Neural crest cell (in vitro differentiated cells): ENCODE measurements around the gene MYO16. TPM values are rescaled to one million over a fixed set of nuclear protein-coding genes. Genes with fewer than 3 reads are reported as not detected.

Experiments used
- DNase-seq: peaks from one replicate; pipeline ENCODE4 v3.0.0; 2021; ENCODE audit warnings: low read depth, mixed read lengths, low spot score
- H3K27ac Mint-ChIP-seq: one replicate; pipeline ENCODE4 v1.8.0; 2021; ENCODE audit warnings: mild to moderate bottlenecking, mixed read lengths; ENCODE audit not compliant: unreplicated experiment
- H3K27me3 Mint-ChIP-seq: 2 replicates; pipeline ENCODE4 v1.8.0; 2021; ENCODE audit warnings: low read depth, mild to moderate bottlenecking, mixed read lengths
- H3K36me3 Mint-ChIP-seq: 2 replicates; pipeline ENCODE4 v1.8.0; 2021; ENCODE audit warnings: low read depth, mild to moderate bottlenecking, mixed read lengths
- H3K4me1 Mint-ChIP-seq: 2 replicates; pipeline ENCODE4 v1.8.0; 2021; ENCODE audit warnings: mixed read lengths
- H3K4me3 Mint-ChIP-seq: one replicate; pipeline ENCODE4 v1.8.0; 2021; ENCODE audit warnings: mild to moderate bottlenecking, mixed read lengths
- H3K9me3 Mint-ChIP-seq: 2 replicates; pipeline ENCODE4 v1.8.0; 2021; ENCODE audit warnings: mixed read lengths
- CTCF ChIP-seq: fragments of 200-600 bp; sonication (generic); conservative IDR thresholded peaks from 2 replicates; pipeline ENCODE4 v1.5.0; 2021; ENCODE audit warnings: antibody characterized with exemption, mild to moderate bottlenecking
- total RNA-seq: library from RNA; stranded (reverse); gene quantifications from 2 replicates; pipeline ENCODE4 v1.2.1, GENCODE V29; 2021

Gene MYO16
- total RNA-seq, 1 donor from 2014 or later, result 3.3 TPM

DNA sequence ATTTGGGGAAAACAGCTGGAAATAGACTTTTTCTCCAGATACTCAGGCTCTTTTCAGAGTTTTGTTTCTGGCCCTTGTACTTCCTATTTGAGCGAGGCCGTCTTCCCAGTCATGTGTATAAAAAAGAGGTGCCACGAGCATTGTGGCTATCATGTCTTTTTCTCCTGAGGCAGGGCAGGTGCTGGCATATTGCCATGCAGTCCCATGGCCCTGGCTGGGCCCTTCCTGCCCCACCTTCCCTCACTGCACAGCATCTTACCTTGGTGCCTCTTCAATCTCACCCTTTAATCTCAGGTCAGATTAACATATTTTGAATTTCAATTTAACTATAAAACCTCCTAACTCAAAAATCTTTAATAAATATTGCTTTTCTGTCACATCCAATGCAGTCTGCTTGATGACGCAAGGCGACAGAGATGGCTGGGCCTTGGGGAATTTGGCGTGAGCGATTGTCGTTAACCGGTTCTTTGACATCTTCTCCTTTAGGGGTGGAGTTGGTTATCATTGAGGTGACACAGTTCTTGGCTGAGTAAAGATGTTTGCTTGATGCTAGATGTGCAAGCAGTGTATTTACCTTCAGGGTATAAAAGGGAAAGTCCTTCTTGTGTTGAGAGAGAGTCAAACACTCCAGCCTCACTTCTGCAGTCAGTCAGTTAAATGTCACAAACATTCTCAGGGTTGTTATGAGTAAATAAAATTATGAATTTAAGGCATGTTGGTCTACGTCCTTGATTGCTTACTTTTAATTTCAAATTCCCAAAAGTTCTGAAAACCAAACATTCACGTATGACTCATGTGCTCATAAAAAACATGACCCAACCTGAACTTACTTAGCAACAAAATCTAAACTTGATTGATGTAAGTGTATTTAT lies 289.9 kb downstream of the MYO16 start:
- H3K9me3 Mint-ChIP-seq, result no peaks in the 10 kb centered on the region
- H3K27ac Mint-ChIP-seq, result no peak overlapping the region
- no peaks in the 10 kb centered on the region for H3K27me3 Mint-ChIP-seq
- TF ChIP-seq CTCF, result no peak
- DNase-seq, result no peak
- no peaks in the 10 kb centered on the region for H3K36me3 Mint-ChIP-seq
- no peak overlapping the region for H3K4me3 Mint-ChIP-seq
- peaks cover 16% of the 10 kb centered on the region for H3K4me1 Mint-ChIP-seq

- Mint-ChIP-seq H3K36me3 (no peaks in the 10 kb centered on the region), H3K9me3 (no peaks in the 10 kb centered on the region), H3K4me3 (no peak overlapping the region), H3K27me3 (no peaks in the 10 kb centered on the region), H3K27ac (no peak overlapping the region), H3K4me1 (peaks cover 16% of the 10 kb centered on the region)
- TF ChIP-seq CTCF, result no peak
- DNase-seq, result no peak
These were observed 290.7 kb downstream of the MYO16 start for GRCh38 chr13:108920137-108920536.

DNA sequence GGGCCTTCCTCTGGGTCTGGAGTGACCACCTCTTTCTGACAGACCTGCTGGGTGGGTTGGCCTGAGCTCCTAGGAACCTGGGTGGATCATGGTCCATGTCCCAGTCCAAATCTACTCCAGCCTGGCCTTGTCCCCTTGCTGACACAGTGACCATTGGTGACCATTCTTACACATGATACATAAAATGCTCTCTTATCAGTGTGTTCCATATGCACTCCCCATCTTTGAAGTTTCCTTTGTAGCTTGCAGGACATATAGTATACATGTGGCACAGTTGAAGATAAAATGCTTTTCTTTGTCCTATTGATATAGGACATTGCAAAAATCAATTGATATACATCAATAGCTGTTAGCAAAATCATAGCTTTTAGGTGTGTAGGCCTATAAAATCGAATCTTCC lies 291.8 kb downstream of the MYO16 start:
- Mint-ChIP-seq H3K27ac (no peak overlapping the region), H3K36me3 (no peaks in the 10 kb centered on the region), H3K4me3 (no peak overlapping the region), H3K9me3 (no peaks in the 10 kb centered on the region), H3K4me1 (peaks cover 16% of the 10 kb centered on the region), H3K27me3 (no peaks in the 10 kb centered on the region)
- no peak for DNase-seq
- no peak for TF ChIP-seq CTCF

DNA sequence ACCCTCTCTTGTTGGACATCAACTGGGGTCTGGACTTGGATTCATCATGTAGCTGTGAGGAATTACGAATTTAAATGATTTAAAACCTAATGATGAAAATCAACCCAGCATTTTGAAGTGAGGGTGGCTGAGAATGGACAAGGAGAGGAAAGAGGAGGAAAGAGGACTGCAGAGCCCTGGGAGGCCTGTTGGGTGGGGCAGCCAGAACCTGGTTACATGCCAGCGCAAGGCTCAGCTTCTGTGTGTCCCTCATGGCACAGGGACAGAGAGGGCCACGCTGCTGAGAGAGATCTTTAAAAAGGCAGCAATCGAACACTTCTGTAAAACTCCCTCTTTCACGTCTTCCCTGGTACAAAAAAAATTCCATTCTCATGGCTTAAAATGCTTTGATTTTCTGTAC lies 292.7 kb downstream of the MYO16 start:
- H3K4me3 Mint-ChIP-seq, result no peak overlapping the region
- TF ChIP-seq CTCF, result no peak
- DNase-seq, result no peak
- no peaks in the 10 kb centered on the region for H3K27me3 Mint-ChIP-seq
- H3K36me3 Mint-ChIP-seq, result no peaks in the 10 kb centered on the region
- H3K4me1 Mint-ChIP-seq, result peaks cover 16% of the 10 kb centered on the region
- H3K27ac Mint-ChIP-seq, result no peak overlapping the region
- no peaks in the 10 kb centered on the region for H3K9me3 Mint-ChIP-seq

GRCh38 chr13:108923386-108924047 lies 294.1 kb downstream of the MYO16 start:
- Mint-ChIP-seq H3K27ac (no peak overlapping the region), H3K36me3 (no peaks in the 10 kb centered on the region), H3K9me3 (no peaks in the 10 kb centered on the region), H3K27me3 (no peaks in the 10 kb centered on the region), H3K4me3 (no peak overlapping the region), H3K4me1 (peaks cover 16% of the 10 kb centered on the region)
- TF ChIP-seq CTCF, result no peak
- no peak for DNase-seq
